GM20431 (cell line): ENCODE results near the gene SNAPC5.
"Not testable (repeated sequence)": the region's sequence is repeated elsewhere in the genome, so short reads cannot be mapped to it uniquely, and the experiment has no call there.

Experiments
- in situ Hi-C: fragments of 300-500 bp; cut with MseI, MboI; formaldehyde crosslinking; loops from one replicate; pipeline ENCODE4 v1.15.0; 2020; ENCODE audit warnings: low sequenced_read_pairs; ENCODE audit not compliant: unreplicated experiment

Gene SNAPC5

GRCh38 chr15:66462627-66463026 is 34.9 kb downstream of the SNAPC5 start:
- in situ Hi-C loops: no loop called here

- in situ Hi-C loops: no loop called here
Observed at GRCh38 chr15:66461917-66462316, 35.6 kb downstream of the SNAPC5 start.

GRCh38 chr15:66461294-66461693 is 36.3 kb downstream of the SNAPC5 start:
- in situ Hi-C loops: not testable (repeated sequence)

GRCh38 chr15:66459818-66460615 is 37.5 kb downstream of the SNAPC5 start:
- in situ Hi-C loops: no loop called here

GRCh38 chr15:66456211-66456610 is 41.4 kb downstream of the SNAPC5 start:
- in situ Hi-C loops: no loop called here

GRCh38 chr15:66454143-66454542 is 43.4 kb downstream of the SNAPC5 start:
- in situ Hi-C loops: no loop called here

GRCh38 chr15:66452971-66453580 is 44.5 kb downstream of the SNAPC5 start:
- in situ Hi-C loops: no loop called here

GRCh38 chr15:66452420-66452819 is 45.1 kb downstream of the SNAPC5 start:
- in situ Hi-C loops: no loop called here
